ENCODE data around the gene HIP1.

DNA sequence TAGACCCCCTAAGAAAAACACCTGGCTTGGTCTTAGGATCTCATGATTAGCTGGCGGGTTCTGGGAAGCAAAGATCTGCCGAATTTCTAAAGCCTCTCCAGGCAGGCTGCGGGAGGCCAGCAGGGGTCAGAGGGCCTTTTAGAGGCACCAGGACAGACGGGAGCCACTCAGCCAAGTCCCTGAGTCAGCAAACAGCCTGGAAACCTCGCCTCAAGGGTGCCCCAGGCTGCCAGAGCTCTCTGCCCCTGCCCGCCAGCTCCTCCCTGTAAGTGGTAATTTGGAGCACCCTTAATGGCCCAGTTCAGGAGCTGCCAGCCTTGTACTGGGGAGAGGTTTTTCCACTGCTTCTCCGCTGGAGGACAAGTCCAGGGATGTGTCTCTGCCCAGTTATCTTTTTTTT is 88.7 kb downstream of the HIP1 start:
- no peak for TF ChIP-seq POLR2A (IDR thresholded peaks at IDR 0.05)
- TF ChIP-seq, protein P1, sequence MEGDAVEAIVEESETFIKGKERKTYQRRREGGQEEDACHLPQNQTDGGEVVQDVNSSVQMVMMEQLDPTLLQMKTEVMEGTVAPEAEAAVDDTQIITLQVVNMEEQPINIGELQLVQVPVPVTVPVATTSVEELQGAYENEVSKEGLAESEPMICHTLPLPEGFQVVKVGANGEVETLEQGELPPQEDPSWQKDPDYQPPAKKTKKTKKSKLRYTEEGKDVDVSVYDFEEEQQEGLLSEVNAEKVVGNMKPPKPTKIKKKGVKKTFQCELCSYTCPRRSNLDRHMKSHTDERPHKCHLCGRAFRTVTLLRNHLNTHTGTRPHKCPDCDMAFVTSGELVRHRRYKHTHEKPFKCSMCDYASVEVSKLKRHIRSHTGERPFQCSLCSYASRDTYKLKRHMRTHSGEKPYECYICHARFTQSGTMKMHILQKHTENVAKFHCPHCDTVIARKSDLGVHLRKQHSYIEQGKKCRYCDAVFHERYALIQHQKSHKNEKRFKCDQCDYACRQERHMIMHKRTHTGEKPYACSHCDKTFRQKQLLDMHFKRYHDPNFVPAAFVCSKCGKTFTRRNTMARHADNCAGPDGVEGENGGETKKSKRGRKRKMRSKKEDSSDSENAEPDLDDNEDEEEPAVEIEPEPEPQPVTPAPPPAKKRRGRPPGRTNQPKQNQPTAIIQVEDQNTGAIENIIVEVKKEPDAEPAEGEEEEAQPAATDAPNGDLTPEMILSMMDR (IDR thresholded peaks at IDR 0.05): no peak

Measured in Peyer's patch (tissue), 4 donors.